HG03342 (cell line): ENCODE data around the gene ARPC1A.
"Not testable (repeated sequence)": the region's sequence is repeated elsewhere in the genome, so short reads cannot be mapped to it uniquely, and the experiment has no call there.

Experiments used
- ATAC-seq: cut with Tn5 transposase; IDR thresholded peaks from one replicate; pipeline ENCODE4 v1.9.1; 2021; ENCODE audit warnings: mild to moderate bottlenecking, moderate library complexity; ENCODE audit not compliant: unreplicated experiment

ARPC1A gene

GRCh38 chr7:99386584-99387238 is 61.0 kb downstream of the ARPC1A start:
- no peak for ATAC-seq

DNA sequence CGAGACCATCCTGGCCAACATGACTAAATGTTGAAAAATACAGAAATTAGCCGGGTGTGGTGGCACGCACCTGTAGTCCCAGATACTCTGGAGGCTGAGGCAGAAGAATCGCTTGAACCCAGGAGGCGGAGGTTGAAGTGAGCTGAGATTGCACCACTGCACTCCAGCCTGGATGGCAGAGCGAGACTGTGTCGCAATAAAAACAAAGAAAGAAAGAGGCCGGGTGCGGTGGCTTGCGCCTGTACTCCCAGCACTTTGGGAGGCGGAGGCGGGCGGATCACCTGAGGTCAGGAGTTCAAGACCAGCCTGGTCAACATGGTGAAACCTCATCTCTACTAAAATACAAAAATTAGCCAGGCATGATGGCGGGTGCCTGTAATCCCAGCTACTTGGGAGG is 61.5 kb downstream of the ARPC1A start:
- not testable (repeated sequence) for ATAC-seq

- ATAC-seq: no peak
Measured at GRCh38 chr7:99387912-99388311, 62.2 kb downstream of the ARPC1A start.

GRCh38 chr7:99389772-99390171 is 64.1 kb downstream of the ARPC1A start:
- ATAC-seq: no peak

- ATAC-seq: no peak
Measured at GRCh38 chr7:99390941-99391602, 65.4 kb downstream of the ARPC1A start.

DNA sequence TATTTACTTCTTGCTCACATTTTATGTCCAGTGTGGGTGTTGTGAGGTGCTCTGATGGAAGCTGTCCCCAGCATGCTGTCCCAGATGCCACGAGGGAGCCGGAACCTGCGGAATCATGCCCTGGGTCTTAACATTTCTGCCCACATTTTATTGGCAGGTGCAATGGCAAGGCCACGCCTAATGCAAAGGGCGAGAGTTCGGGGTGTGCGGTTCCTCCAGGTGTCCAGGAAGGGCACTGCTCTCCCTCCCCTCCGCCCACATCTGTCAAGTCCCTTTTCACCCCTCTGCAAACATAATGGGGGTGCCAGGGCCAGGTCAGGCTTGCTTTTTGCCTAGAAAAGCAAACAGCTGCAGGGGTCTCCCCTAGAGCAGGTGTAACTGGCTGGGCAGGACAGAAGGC is 66.3 kb downstream of the ARPC1A start:
- no peak for ATAC-seq

GRCh38 chr7:99392659-99393354 is 67.1 kb downstream of the ARPC1A start:
- ATAC-seq: no peak

- no peak for ATAC-seq
Measured at GRCh38 chr7:99393355-99394187, 67.9 kb downstream of the ARPC1A start.

DNA sequence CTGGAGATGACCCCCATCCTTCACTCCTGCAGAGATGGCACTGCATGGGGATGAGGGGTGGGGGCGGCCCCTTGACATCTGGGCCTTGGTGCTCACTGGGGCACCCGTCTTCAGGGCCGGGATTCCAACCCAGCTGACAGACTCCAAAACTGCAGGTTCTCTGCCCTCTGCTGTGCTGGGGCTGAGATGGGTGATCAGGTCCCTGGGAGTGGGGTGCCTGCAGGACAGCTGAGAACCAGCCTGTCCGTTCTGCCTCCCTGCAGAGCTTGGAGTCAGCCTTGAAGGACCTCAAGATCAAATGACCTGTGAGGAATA is 68.4 kb downstream of the ARPC1A start:
- ATAC-seq: no peak

DNA sequence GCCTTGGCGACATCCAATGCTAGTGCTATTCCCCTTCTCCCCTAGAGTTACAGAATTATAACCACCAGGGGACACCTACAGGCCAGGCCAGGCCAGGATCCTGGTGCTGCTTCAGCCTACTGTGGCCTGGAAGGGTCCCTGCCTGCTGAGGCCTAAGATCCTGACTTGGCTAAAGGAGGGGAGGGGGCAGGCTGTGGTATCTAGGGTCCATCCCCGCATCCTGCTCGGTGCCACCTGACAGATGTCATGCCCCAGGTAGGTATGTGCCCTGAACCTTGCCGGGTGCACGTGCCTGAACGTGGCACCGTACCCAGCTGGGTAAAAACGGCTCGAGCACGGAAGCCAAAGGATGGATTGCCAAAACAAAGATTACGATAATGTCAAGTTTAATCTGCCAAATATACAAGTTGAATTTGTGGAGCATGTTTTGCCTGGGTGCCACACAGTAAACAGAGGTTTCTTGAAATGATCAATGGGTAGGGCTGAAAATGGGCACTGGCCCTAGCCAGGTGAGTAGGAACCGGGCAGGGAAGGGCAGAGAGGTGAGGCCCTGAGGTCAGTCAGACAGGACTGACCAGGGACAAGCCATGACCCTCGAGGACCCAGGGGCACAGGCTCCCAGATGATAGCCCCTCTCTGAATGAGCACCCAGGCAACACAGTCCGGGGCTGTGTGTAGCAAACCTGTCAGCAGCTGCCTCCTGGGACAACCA is 70.1 kb downstream of the ARPC1A start:
- ATAC-seq: no peak

- ATAC-seq: no peak
Measured at GRCh38 chr7:99396418-99397296, 71.0 kb downstream of the ARPC1A start.

- no peak for ATAC-seq
Measured at GRCh38 chr7:99397297-99397983, 71.7 kb downstream of the ARPC1A start.

DNA sequence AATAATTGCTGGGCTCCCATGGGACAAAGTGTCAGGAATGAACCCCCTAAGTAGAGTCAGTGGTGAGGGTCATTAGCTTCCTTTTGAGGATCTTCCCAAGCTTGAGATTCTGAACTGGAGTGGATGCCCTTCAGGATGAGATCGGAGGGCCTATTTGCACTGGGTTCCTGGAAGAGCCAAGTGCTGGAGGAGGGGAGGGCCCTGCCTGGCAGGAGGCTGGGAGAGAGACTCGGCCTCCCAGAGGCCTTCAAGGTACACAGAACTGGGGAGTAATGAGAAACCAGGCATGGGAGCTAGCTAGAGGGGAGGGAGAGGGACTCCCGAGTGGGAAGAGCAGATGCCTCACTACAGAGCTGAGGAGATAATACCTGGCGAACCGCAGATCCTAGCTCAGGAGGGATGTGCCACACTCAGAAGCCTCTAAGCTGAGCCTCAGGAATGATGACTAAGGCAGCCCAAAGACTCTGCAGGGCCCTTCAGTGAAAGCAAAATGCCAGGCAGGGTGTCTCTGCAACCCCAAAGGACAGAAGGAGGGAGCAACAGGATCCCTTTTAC is 73.3 kb downstream of the ARPC1A start:
- ATAC-seq: no peak

GRCh38 chr7:99399597-99399996 is 73.9 kb downstream of the ARPC1A start:
- no peak for ATAC-seq

DNA sequence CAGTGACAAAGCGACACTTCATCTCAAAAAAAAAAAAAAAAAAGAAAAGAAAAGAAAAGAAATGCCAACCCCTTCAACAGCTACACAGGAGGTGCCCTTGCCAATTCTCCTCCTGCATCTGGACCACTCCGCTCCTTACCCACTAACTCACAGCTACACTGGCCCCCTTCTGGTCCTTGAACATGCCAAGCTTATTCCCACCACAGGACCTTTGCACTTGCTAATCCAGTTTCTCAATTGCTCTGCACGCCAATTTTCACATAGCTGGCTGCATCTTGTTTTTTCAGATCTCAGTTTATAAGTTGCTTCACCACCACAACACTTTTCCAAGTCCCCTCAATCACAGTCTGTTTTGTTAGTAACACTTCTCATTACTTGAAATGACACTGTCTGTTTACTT is 77.2 kb downstream of the ARPC1A start:
- ATAC-seq: no peak

- ATAC-seq: no peak
Measured at GRCh38 chr7:99403764-99404163, 78.1 kb downstream of the ARPC1A start.

- no peak for ATAC-seq
Measured at GRCh38 chr7:99404235-99404976, 78.7 kb downstream of the ARPC1A start.

DNA sequence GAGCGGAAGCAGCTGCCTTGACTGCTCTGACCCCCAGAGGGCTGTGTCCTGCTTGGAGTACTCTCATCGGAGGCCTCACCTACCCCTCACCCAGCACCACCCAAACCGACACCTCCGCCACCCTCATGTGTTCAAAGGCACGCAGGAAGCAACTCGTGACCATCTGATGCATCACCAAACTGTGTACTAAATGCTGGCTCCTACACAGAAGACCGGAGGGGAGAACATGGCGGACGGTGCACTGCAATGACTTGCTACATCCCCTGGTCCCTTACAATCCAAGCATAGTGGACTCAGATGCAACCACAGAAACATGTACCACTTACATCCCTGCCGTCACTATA is 79.3 kb downstream of the ARPC1A start:
- no peak for ATAC-seq
